GM12874 (cell line): ENCODE data around the gene CYS1.
A peak's percentile ranks its signal among the peaks of the same experiment; 100 is the strongest.

Source experiments
- CTCF ChIP-seq: IDR thresholded peaks from 2 replicates; pipeline ENCODE4 v1.5.1; 2011; ENCODE audit warnings: low read depth, mild to moderate bottlenecking, control low read depth, low read length, moderate library complexity; ENCODE audit not compliant: insufficient read depth

The CYS1 gene

GRCh38 chr2:10079870-10080535, at the start of gene CYS1:
Gene CYS1 (minus strand): TSS chr2:10080411. CDS start chr2:10080223, 188 bp downstream.
- TF ChIP-seq CTCF = peak; percentile 59

- no peak for TF ChIP-seq CTCF
Measured at GRCh38 chr2:10129490-10129889, 49.3 kb upstream of the CYS1 start.

- TF ChIP-seq CTCF = no peak
Measured at GRCh38 chr2:10128420-10128819, 48.2 kb upstream of the CYS1 start.

GRCh38 chr2:10126632-10127026, 46.4 kb upstream of the CYS1 start:
- no peak for TF ChIP-seq CTCF

GRCh38 chr2:10125842-10126631, 45.8 kb upstream of the CYS1 start:
- TF ChIP-seq CTCF = no peak

- peak; percentile 31; the same call in 1 of the 2 replicates for TF ChIP-seq CTCF
Measured at GRCh38 chr2:10124538-10125045, 44.4 kb upstream of the CYS1 start.

GRCh38 chr2:10123281-10123680, 43.1 kb upstream of the CYS1 start:
- no peak for TF ChIP-seq CTCF
